ENCODE results near the gene GPX6.

GRCh38 chr6:28515676-28516075 is at the start of gene GPX6:
- TF ChIP-seq ESRRG (CRISPR knock-in tag; IDR thresholded peaks at IDR 0.05) (no peak), ZNF8 (CRISPR knock-in tag; IDR thresholded peaks at IDR 0.05) (no peak), ZNF70 (CRISPR knock-in tag; IDR thresholded peaks at IDR 0.05) (no peak), CSDC2 (CRISPR knock-in tag; IDR thresholded peaks at IDR 0.05) (no peak), PATZ1 (CRISPR knock-in tag; IDR thresholded peaks at IDR 0.05; ENCODE audit: borderline replicate concordance) (no peak), GLIS3 (CRISPR knock-in tag; IDR thresholded peaks at IDR 0.05) (no peak), CSRNP3 (CRISPR knock-in tag; IDR thresholded peaks at IDR 0.05) (no peak), CREB5 (CRISPR knock-in tag; IDR thresholded peaks at IDR 0.05; ENCODE audit: low read depth) (no peak), TCF4 (CRISPR knock-in tag; IDR thresholded peaks at IDR 0.05; ENCODE audit: borderline replicate concordance) (no peak), ZNF565 (CRISPR knock-in tag; conservative IDR thresholded peaks at IDR 0.05; ENCODE audit: low read depth) (no peak), PPARA (CRISPR knock-in tag; IDR thresholded peaks at IDR 0.05; ENCODE audit: borderline replicate concordance) (no peak), TSHZ2 (CRISPR knock-in tag; IDR thresholded peaks at IDR 0.05) (no peak), ZFP30 (CRISPR knock-in tag; IDR thresholded peaks at IDR 0.05) (no peak), RARB (CRISPR knock-in tag; IDR thresholded peaks at IDR 0.05) (no peak)
